Esophagus muscularis mucosa (tissue), 4 donors: ENCODE data around the gene MCTP2.

Experiments
- EP300 ChIP-seq: sonication (generic); formaldehyde crosslinking; IDR thresholded peaks from one replicate; pipeline ENCODE4 v1.6.1; 2017; ENCODE audit warnings: antibody characterized with exemption
- POLR2AphosphoS5 ChIP-seq, 2 donors: sonication (generic); formaldehyde crosslinking; IDR thresholded peaks; one replicate each; pipeline ENCODE4 v1.6.1; 2017; ENCODE audit warnings: antibody characterized with exemption in 2 of 2
- TF ChIP-seq, protein P1 (sequence below), 3 experiments: fragments of 200-600 bp in 2 of 3; fragments of 450-650 bp in 1 of 3; sonication (generic) in 2 of 3; IDR thresholded peaks; one replicate each; pipeline ENCODE4 v1.5.1; 2017 to 2019; ENCODE audit warnings: antibody characterized with exemption in 3 of 3, mild to moderate bottlenecking in 2 of 3, moderate library complexity in 1 of 3

DNA sequence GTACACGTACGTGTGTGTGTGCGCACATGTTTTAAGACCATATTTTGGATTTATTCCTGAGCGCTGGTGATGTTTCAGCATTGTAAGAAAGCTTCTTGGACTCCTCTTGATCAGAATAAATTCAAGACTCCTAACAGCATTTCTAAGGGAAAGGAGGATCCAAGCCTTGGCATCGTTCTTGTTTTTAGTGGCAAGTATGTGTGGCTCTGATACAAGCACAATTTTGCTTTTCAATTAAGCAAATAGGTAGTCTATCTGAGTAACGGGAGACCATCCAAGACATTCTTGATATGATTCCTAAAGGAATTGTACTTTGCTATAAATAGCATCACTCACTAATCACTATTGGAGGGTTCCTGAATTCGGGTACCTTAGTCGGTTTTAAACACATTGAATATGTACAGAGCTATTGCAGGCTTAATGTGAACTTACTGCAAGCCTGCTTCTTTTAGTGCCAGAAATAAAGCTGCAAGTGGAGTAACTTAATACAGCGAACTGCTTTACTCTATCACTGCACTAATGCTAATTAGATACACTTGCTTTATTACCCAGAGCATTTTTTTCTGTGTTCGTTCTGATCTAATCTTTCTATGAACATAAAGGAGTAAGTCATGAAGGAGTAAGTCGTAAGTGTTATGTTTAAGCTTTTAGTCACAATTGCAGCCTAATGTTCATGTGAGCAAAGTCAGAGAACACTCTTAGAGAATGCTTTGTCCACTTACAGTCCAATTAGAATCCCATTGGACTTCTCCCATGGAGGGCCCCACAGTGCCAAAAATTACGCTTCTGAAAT lies 186.3 kb downstream of the MCTP2 start:
- TF ChIP-seq, protein P1, sequence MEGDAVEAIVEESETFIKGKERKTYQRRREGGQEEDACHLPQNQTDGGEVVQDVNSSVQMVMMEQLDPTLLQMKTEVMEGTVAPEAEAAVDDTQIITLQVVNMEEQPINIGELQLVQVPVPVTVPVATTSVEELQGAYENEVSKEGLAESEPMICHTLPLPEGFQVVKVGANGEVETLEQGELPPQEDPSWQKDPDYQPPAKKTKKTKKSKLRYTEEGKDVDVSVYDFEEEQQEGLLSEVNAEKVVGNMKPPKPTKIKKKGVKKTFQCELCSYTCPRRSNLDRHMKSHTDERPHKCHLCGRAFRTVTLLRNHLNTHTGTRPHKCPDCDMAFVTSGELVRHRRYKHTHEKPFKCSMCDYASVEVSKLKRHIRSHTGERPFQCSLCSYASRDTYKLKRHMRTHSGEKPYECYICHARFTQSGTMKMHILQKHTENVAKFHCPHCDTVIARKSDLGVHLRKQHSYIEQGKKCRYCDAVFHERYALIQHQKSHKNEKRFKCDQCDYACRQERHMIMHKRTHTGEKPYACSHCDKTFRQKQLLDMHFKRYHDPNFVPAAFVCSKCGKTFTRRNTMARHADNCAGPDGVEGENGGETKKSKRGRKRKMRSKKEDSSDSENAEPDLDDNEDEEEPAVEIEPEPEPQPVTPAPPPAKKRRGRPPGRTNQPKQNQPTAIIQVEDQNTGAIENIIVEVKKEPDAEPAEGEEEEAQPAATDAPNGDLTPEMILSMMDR (IDR thresholded peaks at IDR 0.05) = no peak
- TF ChIP-seq POLR2AphosphoS5 (IDR thresholded peaks at IDR 0.05) (no peak), EP300 (no peak)
